ENCODE measurements around the gene KRTAP12-1. TPM values are rescaled to one million over a fixed set of nuclear protein-coding genes. Genes with fewer than 3 reads are reported as not detected.

The KRTAP12-1 gene
- total RNA-seq, 1 experiment from 2014 or later = not detected

DNA sequence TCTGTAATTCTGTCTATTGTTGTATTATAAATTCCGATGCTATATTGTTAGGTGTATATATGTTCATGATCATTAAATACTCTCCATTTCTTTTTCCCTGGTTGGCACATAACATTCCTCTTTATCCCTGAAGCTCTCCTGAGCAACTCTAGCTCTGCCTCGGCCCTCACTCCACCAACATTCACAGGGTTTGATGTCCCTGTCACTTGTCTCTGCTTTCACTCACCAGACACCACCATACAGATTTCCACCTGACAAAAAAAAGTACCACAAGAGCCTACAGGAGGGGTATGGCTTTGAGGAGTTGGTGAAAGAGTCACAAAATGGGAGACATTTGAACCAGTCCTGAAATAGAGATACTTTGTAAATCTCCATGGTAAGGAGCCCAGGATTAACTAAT lies 38.2 kb upstream of the KRTAP12-1 start:
- DNase-seq (ENCODE audit: low read depth, low spot score) (no peak), ATAC-seq (no peak)
- ChIA-PET CTCF (no interaction called here), POLR2A (interaction anchor here (0.6 kb wide), 1 partner anchor 146 kb away, joined by 3 read pairs; no protein-coding TSS in a partner anchor)
- intact Hi-C loops (cut with micrococcal nuclease; ENCODE audit: unreplicated experiment) (no loop called here), in situ Hi-C loops (cut with HindIII; ENCODE audit: low pct_unique_long_range_greater_than_20kb, low sequenced_read_pairs) (no loop called here)
- Histone ChIP-seq H3K27ac (ENCODE audit: low read length) (no peak overlapping the region), H3K9me3 (ENCODE audit: control insufficient read depth, insufficient read depth, low read depth, low read length) (no peaks in the 10 kb centered on the region), H3K36me3 (ENCODE audit: control insufficient read depth, insufficient read depth, low read length) (no peaks in the 10 kb centered on the region), H3K4me1 (ENCODE audit: control insufficient read depth, insufficient read depth, low read length) (no peaks in the 10 kb centered on the region), H3K27me3 (ENCODE audit: control insufficient read depth, insufficient read depth, low read length) (no peaks in the 10 kb centered on the region), H3K4me3 (ENCODE audit: low read depth in 2 of 2, low read length in 2 of 2) (no peak overlapping the region)
- no TSS peak for BruUV-seq (replicated peaks)
- TF ChIP-seq SIN3A (IDR thresholded peaks at IDR 0.05; ENCODE audit: borderline replicate concordance, insufficient read depth, low read depth, low read length) = no peak
- TF ChIP-seq, protein P1, sequence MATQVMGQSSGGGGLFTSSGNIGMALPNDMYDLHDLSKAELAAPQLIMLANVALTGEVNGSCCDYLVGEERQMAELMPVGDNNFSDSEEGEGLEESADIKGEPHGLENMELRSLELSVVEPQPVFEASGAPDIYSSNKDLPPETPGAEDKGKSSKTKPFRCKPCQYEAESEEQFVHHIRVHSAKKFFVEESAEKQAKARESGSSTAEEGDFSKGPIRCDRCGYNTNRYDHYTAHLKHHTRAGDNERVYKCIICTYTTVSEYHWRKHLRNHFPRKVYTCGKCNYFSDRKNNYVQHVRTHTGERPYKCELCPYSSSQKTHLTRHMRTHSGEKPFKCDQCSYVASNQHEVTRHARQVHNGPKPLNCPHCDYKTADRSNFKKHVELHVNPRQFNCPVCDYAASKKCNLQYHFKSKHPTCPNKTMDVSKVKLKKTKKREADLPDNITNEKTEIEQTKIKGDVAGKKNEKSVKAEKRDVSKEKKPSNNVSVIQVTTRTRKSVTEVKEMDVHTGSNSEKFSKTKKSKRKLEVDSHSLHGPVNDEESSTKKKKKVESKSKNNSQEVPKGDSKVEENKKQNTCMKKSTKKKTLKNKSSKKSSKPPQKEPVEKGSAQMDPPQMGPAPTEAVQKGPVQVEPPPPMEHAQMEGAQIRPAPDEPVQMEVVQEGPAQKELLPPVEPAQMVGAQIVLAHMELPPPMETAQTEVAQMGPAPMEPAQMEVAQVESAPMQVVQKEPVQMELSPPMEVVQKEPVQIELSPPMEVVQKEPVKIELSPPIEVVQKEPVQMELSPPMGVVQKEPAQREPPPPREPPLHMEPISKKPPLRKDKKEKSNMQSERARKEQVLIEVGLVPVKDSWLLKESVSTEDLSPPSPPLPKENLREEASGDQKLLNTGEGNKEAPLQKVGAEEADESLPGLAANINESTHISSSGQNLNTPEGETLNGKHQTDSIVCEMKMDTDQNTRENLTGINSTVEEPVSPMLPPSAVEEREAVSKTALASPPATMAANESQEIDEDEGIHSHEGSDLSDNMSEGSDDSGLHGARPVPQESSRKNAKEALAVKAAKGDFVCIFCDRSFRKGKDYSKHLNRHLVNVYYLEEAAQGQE (IDR thresholded peaks at IDR 0.05; ENCODE audit: insufficient read depth in 1 of 2, low read depth in 2 of 2, low read length in 1 of 2) = no peak
- TF ChIP-seq, protein P2, sequence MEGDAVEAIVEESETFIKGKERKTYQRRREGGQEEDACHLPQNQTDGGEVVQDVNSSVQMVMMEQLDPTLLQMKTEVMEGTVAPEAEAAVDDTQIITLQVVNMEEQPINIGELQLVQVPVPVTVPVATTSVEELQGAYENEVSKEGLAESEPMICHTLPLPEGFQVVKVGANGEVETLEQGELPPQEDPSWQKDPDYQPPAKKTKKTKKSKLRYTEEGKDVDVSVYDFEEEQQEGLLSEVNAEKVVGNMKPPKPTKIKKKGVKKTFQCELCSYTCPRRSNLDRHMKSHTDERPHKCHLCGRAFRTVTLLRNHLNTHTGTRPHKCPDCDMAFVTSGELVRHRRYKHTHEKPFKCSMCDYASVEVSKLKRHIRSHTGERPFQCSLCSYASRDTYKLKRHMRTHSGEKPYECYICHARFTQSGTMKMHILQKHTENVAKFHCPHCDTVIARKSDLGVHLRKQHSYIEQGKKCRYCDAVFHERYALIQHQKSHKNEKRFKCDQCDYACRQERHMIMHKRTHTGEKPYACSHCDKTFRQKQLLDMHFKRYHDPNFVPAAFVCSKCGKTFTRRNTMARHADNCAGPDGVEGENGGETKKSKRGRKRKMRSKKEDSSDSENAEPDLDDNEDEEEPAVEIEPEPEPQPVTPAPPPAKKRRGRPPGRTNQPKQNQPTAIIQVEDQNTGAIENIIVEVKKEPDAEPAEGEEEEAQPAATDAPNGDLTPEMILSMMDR (IDR thresholded peaks at IDR 0.05) = no peak

DNA sequence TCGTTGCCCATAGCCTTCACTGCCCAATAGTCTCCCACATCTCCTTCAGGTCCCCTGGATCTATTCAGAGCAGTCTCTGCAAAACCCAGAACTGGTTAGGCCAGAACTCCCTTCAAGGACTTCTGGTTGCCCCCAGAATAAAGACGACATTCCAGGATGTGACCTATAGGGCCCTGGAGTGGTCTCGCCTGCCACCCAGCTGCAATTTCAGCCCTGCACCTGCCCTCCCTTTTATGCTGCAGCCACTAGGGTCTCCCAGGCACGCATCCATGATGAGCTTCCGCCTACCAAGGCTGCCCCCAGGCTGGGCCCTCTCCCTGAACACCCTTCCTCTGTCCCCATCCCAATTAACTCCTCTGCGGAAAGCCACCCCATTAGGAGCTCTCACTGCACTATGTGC lies 36.6 kb upstream of the KRTAP12-1 start:
- POLR2A ChIA-PET = interaction anchor here (0.5 kb wide), 1 partner anchor 1125 kb away, joined by 3 read pairs; no protein-coding TSS in a partner anchor
- no peak for TF ChIP-seq SIN3A (IDR thresholded peaks at IDR 0.05; ENCODE audit: borderline replicate concordance, insufficient read depth, low read depth, low read length)
- TF ChIP-seq, protein P1 (IDR thresholded peaks at IDR 0.05; ENCODE audit: insufficient read depth in 1 of 2, low read depth in 2 of 2, low read length in 1 of 2) = no peak
- TF ChIP-seq POLR2AphosphoS5 (IDR thresholded peaks at IDR 0.05; ENCODE audit: low read depth, low read length) = no peak
- DNase-seq (ENCODE audit: low read depth, low spot score) (no peak), ATAC-seq (no peak)
- intact Hi-C loops (cut with micrococcal nuclease; ENCODE audit: unreplicated experiment) (no loop called here), in situ Hi-C loops (cut with HindIII; ENCODE audit: low pct_unique_long_range_greater_than_20kb, low sequenced_read_pairs) (no loop called here)
- no peaks in the 10 kb centered on the region for H3K9me3 ChIP-seq (ENCODE audit: control insufficient read depth, insufficient read depth, low read depth, low read length)
- H3K36me3 ChIP-seq (ENCODE audit: control insufficient read depth, insufficient read depth, low read length) = no peaks in the 10 kb centered on the region
- H3K27ac ChIP-seq (ENCODE audit: low read length) = no peak overlapping the region
- no peak overlapping the region for H3K4me3 ChIP-seq (ENCODE audit: low read depth in 2 of 2, low read length in 2 of 2)
- CTCF ChIA-PET = no interaction called here
- H3K27me3 ChIP-seq (ENCODE audit: control insufficient read depth, insufficient read depth, low read length) = no peaks in the 10 kb centered on the region
- no peaks in the 10 kb centered on the region for H3K4me1 ChIP-seq (ENCODE audit: control insufficient read depth, insufficient read depth, low read length)
- no TSS peak for BruUV-seq (replicated peaks)
